Right renal cortex interstitium (tissue), 3 donors: ENCODE data around the gene KLHL35. TPM values are rescaled to one million over a fixed set of nuclear protein-coding genes. Genes with fewer than 3 reads are reported as not detected.

Source experiments
- DNase-seq, 3 donors: peaks; one replicate each; pipeline ENCODE4 v3.0.0-alpha.2; 2013; ENCODE audit warnings: low read depth in 3 of 3, low spot score in 2 of 3
- polyA plus RNA-seq, 3 donors: library from polyadenylated mRNA; unstranded; fragments of 120-200 nt; gene quantifications; one replicate each; pipeline ENCODE4 v1.2.1, GENCODE V29; 2013; ENCODE audit not compliant: insufficient read length in 3 of 3

The KLHL35 gene, protein sequence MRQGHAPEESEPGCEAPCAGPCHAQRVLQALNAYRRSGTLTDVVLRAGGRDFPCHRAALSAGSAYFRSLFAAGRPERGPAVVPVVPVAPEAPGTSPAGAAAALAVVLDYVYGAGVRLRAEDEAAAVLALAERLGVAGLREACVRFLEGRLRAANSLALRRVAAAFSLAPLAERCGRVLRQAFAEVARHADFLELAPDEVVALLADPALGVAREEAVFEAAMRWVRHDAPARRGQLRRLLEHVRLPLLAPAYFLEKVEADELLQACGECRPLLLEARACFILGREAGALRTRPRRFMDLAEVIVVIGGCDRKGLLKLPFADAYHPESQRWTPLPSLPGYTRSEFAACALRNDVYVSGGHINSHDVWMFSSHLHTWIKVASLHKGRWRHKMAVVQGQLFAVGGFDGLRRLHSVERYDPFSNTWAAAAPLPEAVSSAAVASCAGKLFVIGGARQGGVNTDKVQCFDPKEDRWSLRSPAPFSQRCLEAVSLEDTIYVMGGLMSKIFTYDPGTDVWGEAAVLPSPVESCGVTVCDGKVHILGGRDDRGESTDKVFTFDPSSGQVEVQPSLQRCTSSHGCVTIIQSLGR
- under 1 TPM; 0.45 to 0.62 (median 0.58) TPM for polyA plus RNA-seq

GRCh38 chr11:75432911-75433321 lies at the start of gene KLHL35:
KLHL35 (minus strand) TSS chr11:75433203; CDS start chr11:75430629, 2,574 bp downstream.
- DNase-seq, result no peak

DNA sequence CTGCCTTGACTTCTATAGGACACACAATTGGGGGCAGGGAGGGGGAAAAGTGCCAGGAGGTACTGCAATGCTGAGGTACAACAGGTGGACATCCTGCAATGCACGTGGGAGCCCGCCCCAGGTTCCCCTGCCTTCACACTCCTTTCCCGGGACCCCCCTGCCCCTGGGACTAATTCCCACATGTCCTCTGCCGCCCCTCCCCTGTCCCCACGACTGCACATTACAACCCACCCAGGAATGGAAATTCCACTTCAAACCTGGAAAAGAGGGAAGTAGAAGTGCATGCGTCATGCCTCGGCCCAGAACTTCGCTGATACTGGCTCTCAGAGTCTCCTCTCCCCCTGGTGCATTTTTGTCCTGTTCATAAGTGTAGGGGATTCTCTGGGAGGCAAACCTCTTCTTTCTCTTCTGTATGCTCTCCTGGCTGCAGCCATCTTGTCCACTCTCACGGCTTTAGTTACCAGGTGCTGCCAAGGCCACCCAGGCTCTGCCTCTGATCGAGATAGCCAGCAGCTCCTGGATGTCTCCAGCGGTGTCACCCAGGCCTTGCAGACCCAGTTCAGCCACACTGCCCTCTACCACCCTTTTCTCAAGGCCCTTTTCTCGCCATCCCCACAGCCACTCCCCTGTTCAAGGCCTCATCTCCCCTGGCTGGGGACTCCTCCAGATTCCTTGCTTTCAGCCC lies 49.1 kb upstream of the KLHL35 start:
- no peak for DNase-seq

DNA sequence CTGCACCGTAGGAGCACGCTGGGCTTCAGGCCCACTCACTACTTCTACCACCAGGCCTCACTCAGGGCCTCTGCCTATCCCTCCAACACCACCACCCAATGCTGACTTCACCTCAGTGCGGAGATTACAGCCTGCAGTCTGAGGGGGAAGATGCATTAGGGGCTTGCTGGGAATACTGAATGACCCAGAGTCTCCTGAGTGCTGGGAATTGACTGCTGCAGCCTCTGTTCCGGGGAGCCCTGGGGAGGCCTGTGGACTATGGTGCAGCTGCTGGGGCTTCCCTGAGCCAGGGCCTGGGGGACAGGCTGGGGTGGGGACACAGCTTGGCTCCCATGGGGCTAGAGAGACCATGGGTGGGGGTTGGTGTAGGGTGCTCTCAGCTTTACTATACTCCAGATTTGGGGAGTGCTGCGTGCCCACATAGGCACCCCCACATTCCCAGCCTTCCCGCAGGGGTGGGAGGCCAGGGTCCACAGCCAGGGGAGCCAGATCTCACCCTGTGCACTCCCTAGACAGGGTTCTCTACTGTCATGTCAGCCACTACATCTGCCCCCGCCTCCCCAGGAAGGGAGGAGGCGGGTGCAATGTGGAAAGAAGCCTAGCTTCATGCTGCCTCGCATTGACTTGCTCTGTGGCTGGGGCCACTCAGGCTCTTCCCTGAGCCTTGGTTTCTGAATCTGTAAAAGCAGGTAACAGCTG lies 48.4 kb upstream of the KLHL35 start:
- DNase-seq, result no peak

DNA sequence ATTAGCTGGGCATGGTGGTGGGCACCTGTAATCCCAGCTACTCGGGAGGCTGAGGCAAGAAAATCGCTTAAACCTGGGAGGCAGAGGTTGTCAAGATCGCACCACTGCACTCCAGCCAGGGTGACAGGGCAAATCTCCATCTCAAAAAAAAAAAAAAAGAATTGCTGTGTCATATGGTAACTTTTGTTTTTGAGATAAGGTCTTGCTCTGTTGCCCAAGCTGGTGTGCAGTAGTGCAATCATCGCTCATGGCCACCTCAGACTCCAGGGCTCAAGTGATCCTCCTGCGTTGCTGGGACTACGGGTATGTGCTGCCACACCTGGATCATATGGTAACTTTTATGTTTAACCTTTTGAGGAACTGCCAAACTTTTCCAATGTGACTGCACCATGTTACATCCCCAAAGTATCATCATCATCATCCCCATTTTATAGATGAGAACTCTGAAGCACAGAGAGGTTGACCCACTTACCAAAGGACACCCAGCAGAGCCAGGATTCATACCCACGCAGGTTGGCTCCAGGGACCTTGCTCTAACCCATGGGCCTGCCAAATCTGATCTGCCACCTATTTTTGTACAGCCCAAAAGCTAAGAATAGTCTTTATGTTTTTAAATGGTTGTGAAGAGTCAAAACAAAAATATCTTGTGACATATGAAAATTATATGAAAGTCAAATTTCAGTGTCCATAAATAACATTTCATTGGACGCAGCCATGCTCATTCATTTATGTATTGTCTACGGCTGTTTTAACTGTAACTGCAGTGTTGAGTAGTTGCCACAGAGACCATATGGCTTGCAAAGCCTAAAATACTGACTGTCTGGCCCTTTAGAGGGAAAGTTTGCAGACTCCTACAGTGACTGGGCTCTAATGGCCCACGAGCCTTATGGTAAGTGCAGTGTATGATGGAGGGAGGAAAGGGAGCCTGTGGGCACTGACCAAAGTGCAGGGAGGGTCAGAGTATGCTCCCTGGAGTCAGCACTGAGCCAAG lies 47.5 kb upstream of the KLHL35 start:
- DNase-seq, result no peak

- DNase-seq, result no peak
Observed at GRCh38 chr11:75479597-75480145, 46.7 kb upstream of the KLHL35 start.

GRCh38 chr11:75478783-75479596 lies 46.0 kb upstream of the KLHL35 start:
- no peak for DNase-seq

GRCh38 chr11:75477614-75477935 lies 44.6 kb upstream of the KLHL35 start:
- DNase-seq, result no peak

- no peak for DNase-seq
Observed at GRCh38 chr11:75476739-75477613, 44.0 kb upstream of the KLHL35 start.

GRCh38 chr11:75475767-75476650 lies 43.0 kb upstream of the KLHL35 start:
- DNase-seq, result no peak

DNA sequence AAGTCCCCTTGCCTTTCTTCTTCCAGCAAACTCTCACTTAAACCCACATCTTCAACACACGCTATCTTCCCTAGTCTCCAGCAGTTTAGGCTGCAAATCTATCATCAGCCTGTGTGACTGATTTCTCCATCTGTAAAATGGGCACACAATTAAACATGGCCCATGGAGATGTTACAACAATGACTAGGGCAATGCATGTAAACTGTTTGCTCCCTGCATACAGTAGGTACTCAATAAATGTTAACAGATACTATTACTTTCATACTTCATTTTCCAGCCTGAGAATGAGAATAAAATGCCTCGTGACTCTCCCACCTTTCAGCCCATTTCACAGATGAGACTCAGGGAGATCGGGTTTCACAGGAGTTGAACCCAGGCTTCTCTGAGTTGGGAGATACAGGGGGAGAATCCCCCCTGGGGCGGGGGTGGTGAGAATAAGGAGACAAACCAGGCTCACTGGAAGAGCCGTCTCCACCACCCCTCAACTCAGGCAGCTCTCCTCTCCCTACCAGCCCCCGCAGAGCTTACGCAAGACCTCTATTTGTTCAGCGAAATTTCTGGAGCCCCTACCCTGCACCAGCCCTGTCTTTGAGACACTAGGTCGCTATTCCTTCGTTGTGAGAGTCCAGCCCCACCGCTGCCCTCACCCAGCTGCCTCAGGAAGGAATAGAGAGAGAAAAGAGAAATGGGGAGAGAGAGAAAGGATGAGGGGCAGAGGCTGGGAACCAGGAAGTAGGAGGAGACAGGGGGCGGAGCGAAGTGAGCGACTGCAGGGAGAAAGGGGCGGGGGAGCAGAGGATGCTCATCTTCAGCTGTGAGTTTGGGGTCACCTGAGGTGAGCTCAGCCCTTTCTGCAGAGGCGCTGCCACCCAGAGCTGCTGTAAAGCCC lies 42.1 kb upstream of the KLHL35 start:
- DNase-seq, result no peak

GRCh38 chr11:75474240-75474639 lies 41.2 kb upstream of the KLHL35 start:
- DNase-seq, result no peak

GRCh38 chr11:75473684-75474083 lies 40.7 kb upstream of the KLHL35 start:
- no peak for DNase-seq

- no peak for DNase-seq
Observed at GRCh38 chr11:75472081-75472732, 39.2 kb upstream of the KLHL35 start.

GRCh38 chr11:75471176-75471973 lies 38.4 kb upstream of the KLHL35 start:
- DNase-seq, result no peak
